ENCODE measurements around the gene ELP2.
"Not testable (repeated sequence)": the region's sequence is repeated elsewhere in the genome, so short reads cannot be mapped to it uniquely, and the experiment has no call there.

DNA sequence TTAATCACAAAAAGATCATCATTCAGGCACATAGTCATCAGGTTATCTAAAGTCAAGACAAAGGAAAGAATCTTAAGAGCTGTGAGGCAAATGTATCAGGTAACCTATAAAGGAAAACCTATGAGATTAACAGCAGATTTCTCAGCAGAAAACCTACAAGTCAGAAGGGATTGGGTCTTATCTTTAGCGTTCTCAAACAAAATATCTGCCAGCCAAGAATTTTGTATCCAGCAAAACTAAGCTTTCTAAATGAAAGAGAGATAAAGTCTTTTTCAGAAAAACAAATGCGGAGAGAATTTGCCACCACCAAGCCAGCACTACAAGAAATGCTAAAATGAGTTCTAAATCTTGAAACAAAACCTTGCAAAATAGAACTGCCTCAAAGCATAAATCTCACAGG is 48.6 kb upstream of the ELP2 start:
- not testable (repeated sequence) for TF ChIP-seq POLR2AphosphoS5 (IDR thresholded peaks at IDR 0.05; ENCODE audit: low read depth, low read length); POLR2A (IDR thresholded peaks at IDR 0.05; ENCODE audit: low read depth, low read length); PAX5 (IDR thresholded peaks at IDR 0.05; ENCODE audit: insufficient read depth, low read length, severe bottlenecking); TAF1 (IDR thresholded peaks at IDR 0.05; ENCODE audit: low read depth, low read length)

All from GM12891 (cell line).